GM12878 (cell line): Measurements from ENCODE around the gene WDR17. TPM values are rescaled to one million over a fixed set of nuclear protein-coding genes. Genes with fewer than 3 reads are reported as not detected.
A peak's percentile ranks its signal among the peaks of the same experiment; 100 is the strongest.

Source experiments
- ATAC-seq: fragments of 200-7000 bp; cut with Tn5 transposase; 3 replicates; pipeline ENCODE4 v1.9.1; 2020; ENCODE audit warnings: mild to moderate bottlenecking, moderate library complexity
- BruUV-seq: library from RNA; stranded (reverse); fragments of 400-500 nt; replicated peaks from 2 replicates; lab custom pipeline; 2021; lab: Mats Ljungman, UMichigan
- CTCF ChIA-PET: fragments of 300-600 bp; sonication (Branson Sonifier 250); formaldehyde crosslinking; extraction: SDS; loops from one replicate; lab custom pipeline; 2021; ENCODE audit warnings: inconsistent platforms; lab: Yijun Ruan, JAX
- POLR2A ChIA-PET: fragments of 350-600 bp; formaldehyde crosslinking; extraction: SDS; loops from one replicate; lab custom pipeline; 2021; ENCODE audit warnings: inconsistent platforms; lab: Charles Lee
- RAD21 ChIA-PET: fragments of 300-600 bp; sonication (Branson Sonifier 250); formaldehyde crosslinking; loops from one replicate; lab custom pipeline; 2023; ENCODE audit warnings: antibody characterized with exemption; ENCODE audit not compliant: unreplicated experiment; lab: Charles Lee
- SMC1A ChIA-PET: fragments of 300-600 bp; sonication (Branson Sonifier 250); formaldehyde crosslinking; loops from one replicate; lab custom pipeline; 2023; ENCODE audit not compliant: unreplicated experiment, uncharacterized antibody; lab: Charles Lee
- DNase-seq: peaks from one replicate; pipeline ENCODE4 v3.0.0-alpha.2; 2011; ENCODE audit warnings: low read depth, low spot score
- FAIRE-seq: peaks from 3 replicates; lab custom pipeline; 2011; peaks lifted over from hg19 to GRCh38; lab: Jason Lieb, UNC
- H2AFZ ChIP-seq: 2 replicates; pipeline ENCODE4 v1.6.0; 2011; ENCODE audit warnings: low read depth, low read length, control low read depth; ENCODE audit not compliant: control insufficient read depth
- H3K27ac ChIP-seq: 2 replicates; pipeline ENCODE4 v1.5.1; 2011; ENCODE audit warnings: control low read depth; ENCODE audit not compliant: control insufficient read depth, insufficient read depth
- H3K27me3 ChIP-seq, 2 experiments: replicated peaks in 1 of 2; 2 replicates each; pipeline versions ENCODE4 v1.6.0 to v1.6.1; 2011; ENCODE audit warnings: low read length in 1 of 2; ENCODE audit not compliant: control insufficient read depth in 2 of 2, insufficient read depth in 2 of 2
- H3K36me3 ChIP-seq, 2 experiments: 2 replicates each; pipeline ENCODE4 v1.5.1; 2011; ENCODE audit warnings: low read length in 1 of 2; ENCODE audit not compliant: control insufficient read depth in 2 of 2, insufficient read depth in 2 of 2
- H3K4me1 ChIP-seq: 2 replicates; pipeline ENCODE4 v1.6.1; 2011; ENCODE audit warnings: mild to moderate bottlenecking, low read length, moderate library complexity, mixed read lengths; ENCODE audit not compliant: control insufficient read depth, insufficient read depth
- H3K4me2 ChIP-seq: 2 replicates; pipeline ENCODE4 v1.6.0; 2011; ENCODE audit warnings: control low read depth; ENCODE audit not compliant: control insufficient read depth, insufficient read depth
- H3K4me3 ChIP-seq: fragments of 200-600 bp; sonication (generic); 2 replicates; pipeline ENCODE4 v1.5.1; 2016
- H3K79me2 ChIP-seq: 2 replicates; pipeline ENCODE4 v1.6.0; 2011; ENCODE audit warnings: low read length; ENCODE audit not compliant: control insufficient read depth, insufficient read depth
- H3K9ac ChIP-seq: 2 replicates; pipeline ENCODE4 v1.8.0; 2011; ENCODE audit warnings: low read length, control low read depth, mixed read lengths; ENCODE audit not compliant: control insufficient read depth, insufficient read depth
- H3K9me3 ChIP-seq: replicated peaks from 3 replicates; pipeline ENCODE4 v1.5.1; 2011; ENCODE audit warnings: mild to moderate bottlenecking, low read length; ENCODE audit not compliant: control insufficient read depth, insufficient read depth
- H4K20me1 ChIP-seq: 2 replicates; pipeline ENCODE4 v1.6.0; 2011; ENCODE audit not compliant: control insufficient read depth, insufficient read depth
- ATF7 ChIP-seq: fragments of 450-650 bp; IDR thresholded peaks from 2 replicates; pipeline ENCODE4 v1.6.1; 2016; ENCODE audit warnings: low read depth, mild to moderate bottlenecking
- CBX5 ChIP-seq: sonication (generic); IDR thresholded peaks from 2 replicates; pipeline ENCODE4 v1.6.1; 2016; ENCODE audit warnings: low read depth, moderate library complexity, mild to moderate bottlenecking, inconsistent platforms
- CREM ChIP-seq: IDR thresholded peaks from 2 replicates; pipeline ENCODE4 v1.6.1; 2014; ENCODE audit warnings: antibody characterized with exemption, low read depth
- EP300 ChIP-seq, 2 experiments: fragments of 150-350 bp in 1 of 2; IDR thresholded peaks; 2 replicates each; pipeline ENCODE4 v1.6.1; 2011 to 2012; ENCODE audit warnings: low read depth in 2 of 2, low read length in 2 of 2, borderline replicate concordance in 1 of 2, improper control_type of control experiment in 1 of 2, inconsistent platforms in 1 of 2; ENCODE audit not compliant: control insufficient read depth in 1 of 2
- FOXK2 ChIP-seq: fragments of 450-650 bp; IDR thresholded peaks from 2 replicates; pipeline ENCODE4 v1.6.1; 2017; ENCODE audit warnings: mild to moderate bottlenecking, moderate library complexity
- KDM1A ChIP-seq: fragments of 200-600 bp; sonication (generic); IDR thresholded peaks from 2 replicates; pipeline ENCODE4 v1.6.1; 2016; ENCODE audit warnings: borderline replicate concordance
- MTA3 ChIP-seq: IDR thresholded peaks from 2 replicates; pipeline ENCODE4 v1.6.1; 2012; ENCODE audit warnings: low read length, inconsistent platforms, borderline replicate concordance
- MYC ChIP-seq: IDR thresholded peaks from 2 replicates; pipeline ENCODE4 v1.6.1; 2011; ENCODE audit warnings: mild to moderate bottlenecking, low read length, moderate library complexity, inconsistent platforms; ENCODE audit not compliant: insufficient read depth, insufficient replicate concordance, insufficient read length, severe bottlenecking
- PKNOX1 ChIP-seq: fragments of 450-650 bp; IDR thresholded peaks from 2 replicates; pipeline ENCODE4 v1.6.1; 2016; ENCODE audit warnings: mild to moderate bottlenecking
- RUNX3 ChIP-seq: IDR thresholded peaks from 2 replicates; pipeline ENCODE4 v1.6.1; 2012; ENCODE audit warnings: low read length, inconsistent platforms
- SPI1 ChIP-seq: IDR thresholded peaks from 2 replicates; pipeline ENCODE4 v1.6.1; 2011; ENCODE audit warnings: low read depth, mild to moderate bottlenecking, low read length, moderate library complexity, borderline replicate concordance; ENCODE audit not compliant: insufficient read depth
- YBX1 ChIP-seq: fragments of 450-650 bp; IDR thresholded peaks from 2 replicates; pipeline ENCODE4 v1.6.1; 2016; ENCODE audit warnings: antibody characterized with exemption
- ZNF687 ChIP-seq: fragments of 450-650 bp; IDR thresholded peaks from 2 replicates; pipeline ENCODE4 v1.6.1; 2017; ENCODE audit warnings: mild to moderate bottlenecking, moderate library complexity
- whole genome bisulfite sequencing: methylation state at CpG from one replicate; pipeline ENCODE4 v1.1.6; 2016; ENCODE audit warnings: low lambda C conversion rate; ENCODE audit not compliant: insufficient replicate concordance, insufficient coverage; ENCODE audit errors: missing lambda C conversion rate; 5-methylcytosine and 5-hydroxymethylcytosine counted together
- in situ Hi-C: fragments of 300-500 bp; cut with MboI; formaldehyde crosslinking; loops from 9 replicates; pipeline ENCODE4 v1.14.3; 2018; ENCODE audit warnings: mixed read lengths
- intact Hi-C: fragments of 100-400 bp; cut with micrococcal nuclease; formaldehyde crosslinking; loops from one replicate; pipeline ENCODE4 v1.14.2; 2022; ENCODE audit not compliant: unreplicated experiment
- polyA plus RNA-seq, 11 experiments: library from polyadenylated mRNA; depleted of rRNA in 4 of 11; unstranded in 6 of 11; stranded (reverse) in 5 of 11; fragments of >200 nt; fragmentation: Nextera tagmentation in 4 of 11; fragmentation: Illumina TruSeq in 1 of 11; extraction: Ambion mirVana in 4 of 11; extraction: Trizol in 1 of 11; gene quantifications; 1 replicate in 1 of 11; 2 replicates in 10 of 11; pipeline versions ENCODE4 v1.2.1 to v1.2.3, GENCODE V29; 2011 to 2016; ENCODE audit warnings: inconsistent platforms in 2 of 11, missing spikeins in 2 of 11, low read depth in 1 of 11
- total RNA-seq, 4 experiments: library from RNA; depleted of rRNA in 3 of 4; stranded (reverse); fragments of >200 nt in 3 of 4; fragmentation: Illumina TruSeq in 1 of 4; extraction: Trizol in 1 of 4; gene quantifications; 2 replicates each; pipeline versions ENCODE4 v1.2.1 to v1.2.3, GENCODE V29; 2013 to 2021
- TF ChIP-seq, protein P1 (sequence below): fragments of 450-650 bp; IDR thresholded peaks from 2 replicates; pipeline ENCODE4 v1.6.1; 2017; ENCODE audit warnings: mild to moderate bottlenecking, low read depth, inconsistent platforms; ENCODE audit not compliant: poor library complexity, severe bottlenecking

The WDR17 gene
- total and polyA plus RNA-seq, 10 of the 15 experiments (the other 5 are each of a cell fraction or from before 2014, with no cell fraction given), result 0.43 to 3.8 (median 2.8) TPM

DNA sequence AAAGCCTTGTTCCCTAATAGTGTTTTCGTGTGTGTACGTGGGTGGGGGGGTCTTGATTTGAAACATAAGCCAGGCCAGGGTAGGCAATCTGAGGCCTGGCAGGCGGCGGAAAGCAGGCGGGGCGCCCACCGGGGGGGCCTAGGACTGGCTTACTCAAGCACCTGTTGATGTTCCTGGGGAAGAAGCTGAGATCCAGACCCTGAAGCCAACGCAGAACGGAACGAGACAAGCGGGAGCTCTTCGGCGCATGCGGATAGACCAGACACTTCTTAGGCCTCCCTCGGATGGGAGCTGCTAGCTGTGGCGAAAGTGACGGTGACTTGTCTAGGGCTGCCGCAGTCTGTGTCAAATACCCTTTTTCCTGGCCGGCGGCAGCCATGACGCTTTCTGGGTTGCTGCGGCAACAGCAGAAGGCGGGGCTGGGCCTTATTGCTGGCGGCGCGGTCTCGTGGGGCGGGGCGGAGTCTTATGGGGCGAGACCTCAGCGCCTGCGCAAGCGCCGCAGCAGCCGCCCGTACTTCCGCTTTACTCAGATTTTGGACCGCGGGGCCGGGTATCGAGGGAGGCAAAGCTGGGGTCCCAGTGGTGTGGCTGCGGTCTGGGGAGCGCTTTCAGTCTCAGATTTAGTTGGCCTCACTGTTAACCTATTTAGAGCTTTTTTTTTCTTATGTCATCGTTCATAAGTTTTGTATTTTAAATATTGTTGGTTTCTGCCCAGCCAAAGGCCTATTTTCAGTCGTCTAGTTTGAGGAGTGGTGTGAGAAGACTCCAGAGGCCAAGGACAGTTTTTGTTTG, 129.7 kb downstream of the WDR17 start, which contains the start of gene SPATA4:
TSS of gene SPATA4 (minus strand) at position 402 of the 795 bp plus-strand sequence. CDS start at position 379, 23 bp downstream.
- CTCF ChIA-PET, result interaction anchor here (1.0 to 3.4 kb wide), 6 partner anchors 15 to 146 kb away, joined by 3 to 12 read pairs (median 4); no protein-coding TSS in a partner anchor
- Histone ChIP-seq H3K4me1 (peaks cover 12% of the 10 kb centered on the region), H3K79me2 (no peaks in the 10 kb centered on the region), H3K4me2 (peak within 1 kb of the TSS; percentile 96), H3K9me3 (no peaks in the 10 kb centered on the region; the same call in 1 of the 3 replicates), H2AFZ (peak within 1 kb of the TSS; percentile 95), H3K4me3 (peak within 1 kb of the TSS; percentile 66), H4K20me1 (no peaks in the 10 kb centered on the region), H3K27me3 (peaks cover 0 to 1% of the 10 kb centered on the region in 2 experiments; a peak in 3 of 4 replicates), H3K9ac (no peak within 1 kb of the TSS), H3K27ac (no peak within 1 kb of the TSS), H3K36me3 (no peaks in the 10 kb centered on the region)
- RAD21 ChIA-PET, result interaction anchor here (0.7 kb wide), 1 partner anchor 464 kb away, joined by 3 read pairs; no protein-coding TSS in a partner anchor
- peak; percentile 84 for DNase-seq
- in situ Hi-C loops (loop anchor here (5.0 kb wide), 1 partner anchor 112 kb away; no protein-coding TSS in a partner anchor), intact Hi-C loops (loop anchor here (1.0 kb wide), 2 partner anchors 71 to 125 kb away; no protein-coding TSS in a partner anchor)
- POLR2A ChIA-PET, result interaction anchor here (0.6 to 1.0 kb wide), 3 partner anchors 126 to 1075 kb away, joined by 3 to 4 read pairs (median 3); no protein-coding TSS in a partner anchor
- peak; percentile 99 for ATAC-seq
- peak; percentile 89 for FAIRE-seq
- SMC1A ChIA-PET, result interaction anchor here (0.6 to 2.4 kb wide), 11 partner anchors 15 to 1246 kb away, joined by 3 to 9 read pairs (median 3); no protein-coding TSS in a partner anchor
- 2% methylated on average over 45 of the region's 45 CpGs for WGBS
- BruUV-seq, result no TSS peak
- peak; percentile 47; the same call in 1 of the 2 replicates for TF ChIP-seq FOXK2
- TF ChIP-seq KDM1A, result no peak
- TF ChIP-seq ZNF687, result no peak
- TF ChIP-seq, protein P1, sequence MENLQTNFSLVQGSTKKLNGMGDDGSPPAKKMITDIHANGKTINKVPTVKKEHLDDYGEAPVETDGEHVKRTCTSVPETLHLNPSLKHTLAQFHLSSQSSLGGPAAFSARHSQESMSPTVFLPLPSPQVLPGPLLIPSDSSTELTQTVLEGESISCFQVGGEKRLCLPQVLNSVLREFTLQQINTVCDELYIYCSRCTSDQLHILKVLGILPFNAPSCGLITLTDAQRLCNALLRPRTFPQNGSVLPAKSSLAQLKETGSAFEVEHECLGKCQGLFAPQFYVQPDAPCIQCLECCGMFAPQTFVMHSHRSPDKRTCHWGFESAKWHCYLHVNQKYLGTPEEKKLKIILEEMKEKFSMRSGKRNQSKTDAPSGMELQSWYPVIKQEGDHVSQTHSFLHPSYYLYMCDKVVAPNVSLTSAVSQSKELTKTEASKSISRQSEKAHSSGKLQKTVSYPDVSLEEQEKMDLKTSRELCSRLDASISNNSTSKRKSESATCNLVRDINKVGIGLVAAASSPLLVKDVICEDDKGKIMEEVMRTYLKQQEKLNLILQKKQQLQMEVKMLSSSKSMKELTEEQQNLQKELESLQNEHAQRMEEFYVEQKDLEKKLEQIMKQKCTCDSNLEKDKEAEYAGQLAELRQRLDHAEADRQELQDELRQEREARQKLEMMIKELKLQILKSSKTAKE, result peak; percentile 65
- TF ChIP-seq ATF7, result peak; percentile 85
- TF ChIP-seq MYC, result no peak
- peak; percentile 94 for TF ChIP-seq CBX5
- peak; percentile 42 to 66; a peak in 1 of 4 replicates for TF ChIP-seq EP300 (IDR thresholded peaks at IDR 0.05; ENCODE audit: borderline replicate concordance in 1 of 2, control insufficient read depth in 1 of 2, low read depth in 2 of 2, low read length in 2 of 2)
- TF ChIP-seq RUNX3, result peak; percentile 100
- no peak for TF ChIP-seq MTA3
- TF ChIP-seq YBX1, result no peak
- no peak for TF ChIP-seq PKNOX1
- 0 out of 2 replicates have a peak, but pooled peaks have one; percentile 29 for TF ChIP-seq SPI1
- peak; percentile 78 for TF ChIP-seq CREM
